OCI-LY3 (cell line): ENCODE results near the gene TSPAN9.

Experiments
- EZH2phosphoT487 ChIP-seq: fragments of 200-600 bp; shearing (Covaris generic); IDR thresholded peaks from 2 replicates; pipeline ENCODE4 v1.6.1; 2018; ENCODE audit warnings: antibody characterized with exemption, mixed run types, low read depth
- TF ChIP-seq, protein P1 (sequence below): fragments of 200-600, 300-600 bp; sonication (generic); IDR thresholded peaks from 2 replicates; pipeline ENCODE4 v1.5.1; 2014; ENCODE audit warnings: antibody characterized with exemption, low read length, low read depth

DNA sequence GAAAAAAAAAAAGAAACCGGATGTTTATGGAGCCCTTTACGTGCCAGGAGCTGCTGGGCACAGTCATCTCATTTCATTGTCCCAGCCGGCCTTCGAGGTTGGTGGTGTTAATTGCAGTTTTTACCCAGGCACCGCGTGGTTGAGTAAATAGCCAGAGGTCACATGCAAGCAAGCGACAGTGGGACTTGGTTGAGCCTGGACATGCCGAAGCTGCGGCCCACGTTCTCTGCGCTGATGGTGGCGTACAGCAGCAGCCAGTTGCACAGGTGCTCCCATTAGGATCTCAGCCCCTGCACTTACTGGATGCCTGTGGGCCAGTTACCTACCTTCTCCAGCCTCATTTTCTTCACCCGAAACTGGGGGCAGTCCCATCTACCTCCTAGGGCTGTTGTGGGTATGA lies 54.0 kb downstream of the TSPAN9 start:
- TF ChIP-seq, protein P1, sequence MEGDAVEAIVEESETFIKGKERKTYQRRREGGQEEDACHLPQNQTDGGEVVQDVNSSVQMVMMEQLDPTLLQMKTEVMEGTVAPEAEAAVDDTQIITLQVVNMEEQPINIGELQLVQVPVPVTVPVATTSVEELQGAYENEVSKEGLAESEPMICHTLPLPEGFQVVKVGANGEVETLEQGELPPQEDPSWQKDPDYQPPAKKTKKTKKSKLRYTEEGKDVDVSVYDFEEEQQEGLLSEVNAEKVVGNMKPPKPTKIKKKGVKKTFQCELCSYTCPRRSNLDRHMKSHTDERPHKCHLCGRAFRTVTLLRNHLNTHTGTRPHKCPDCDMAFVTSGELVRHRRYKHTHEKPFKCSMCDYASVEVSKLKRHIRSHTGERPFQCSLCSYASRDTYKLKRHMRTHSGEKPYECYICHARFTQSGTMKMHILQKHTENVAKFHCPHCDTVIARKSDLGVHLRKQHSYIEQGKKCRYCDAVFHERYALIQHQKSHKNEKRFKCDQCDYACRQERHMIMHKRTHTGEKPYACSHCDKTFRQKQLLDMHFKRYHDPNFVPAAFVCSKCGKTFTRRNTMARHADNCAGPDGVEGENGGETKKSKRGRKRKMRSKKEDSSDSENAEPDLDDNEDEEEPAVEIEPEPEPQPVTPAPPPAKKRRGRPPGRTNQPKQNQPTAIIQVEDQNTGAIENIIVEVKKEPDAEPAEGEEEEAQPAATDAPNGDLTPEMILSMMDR = no peak
- no peak for TF ChIP-seq EZH2phosphoT487
